22Rv1 (cell line): ENCODE results near the gene SLC25A13.

Experiments used
- CTCF ChIP-seq: fragments of 450-650 bp; IDR thresholded peaks from 2 replicates; pipeline ENCODE4 v1.5.1; 2017; ENCODE audit warnings: mild to moderate bottlenecking
- ZFX ChIP-seq: fragments of 450-650 bp; IDR thresholded peaks from 2 replicates; pipeline ENCODE4 v1.6.1; 2017; ENCODE audit warnings: antibody characterized with exemption, borderline replicate concordance

GRCh38 chr7:96346293-96346953, 24.5 kb upstream of the SLC25A13 start:
- no peak for TF ChIP-seq CTCF
- no peak for TF ChIP-seq ZFX
